Femur (tissue), 1 donor: ENCODE results near the gene THOC1.

ENCODE experiments used
- DNase-seq: peaks from one replicate; pipeline ENCODE4 v3.0.0-alpha.2; 2017

THOC1 gene

DNA sequence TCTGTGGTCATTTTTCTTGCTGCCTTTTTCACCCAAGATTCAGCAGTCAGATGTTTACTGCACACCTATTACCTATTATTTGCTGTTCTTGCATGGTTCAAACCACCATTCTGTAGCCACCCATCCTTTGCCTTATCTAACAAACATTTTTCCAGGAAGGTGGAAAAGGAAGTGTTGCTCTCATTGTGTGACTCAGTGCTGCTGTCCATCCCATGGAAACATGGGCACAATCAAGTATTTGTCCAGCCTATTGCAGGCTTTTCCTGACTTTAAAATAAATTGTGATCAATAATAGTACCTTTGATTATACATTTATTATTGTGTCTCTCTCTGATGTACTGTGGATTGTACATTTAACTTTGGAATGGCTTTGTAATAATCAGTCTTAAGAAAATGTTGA is 56.3 kb downstream of the THOC1 start:
- DNase-seq = no peak

DNA sequence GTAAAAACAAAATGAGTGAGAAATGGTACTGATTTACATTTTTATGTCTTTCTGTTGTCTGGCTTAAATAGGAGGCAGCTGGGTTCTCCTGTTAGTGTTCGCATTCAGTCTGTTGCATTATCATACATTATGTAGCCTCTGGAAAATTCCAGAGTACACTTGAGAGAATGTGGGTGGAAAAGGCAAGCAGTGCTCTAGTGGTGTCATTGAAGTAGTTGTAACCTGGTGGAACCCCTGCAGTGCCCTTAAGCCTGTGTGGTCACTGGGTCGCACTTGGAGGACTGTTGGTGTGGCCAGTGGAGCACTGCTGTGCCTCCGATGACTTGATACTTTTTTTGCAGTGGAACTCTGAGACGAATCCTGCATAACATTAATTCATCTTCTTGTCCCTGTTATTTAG is 57.1 kb downstream of the THOC1 start:
- DNase-seq = no peak

DNA sequence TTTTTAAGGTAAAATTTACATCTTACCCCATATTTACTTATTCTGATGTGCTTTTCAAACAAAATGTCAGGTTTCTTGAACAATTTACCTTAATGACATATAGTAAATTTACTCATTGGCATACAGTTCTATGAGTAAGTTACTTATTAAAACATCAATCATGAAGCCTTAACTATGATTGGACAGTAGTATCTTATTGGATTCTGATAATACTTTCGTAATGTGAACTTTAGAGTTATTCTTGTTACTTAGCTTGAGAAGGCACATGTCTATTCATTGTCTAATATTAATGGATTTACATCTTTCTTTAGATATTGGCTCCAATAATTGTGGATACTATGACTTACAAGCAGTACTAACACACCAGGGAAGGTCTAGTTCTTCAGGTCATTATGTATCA is 57.8 kb downstream of the THOC1 start:
- no peak for DNase-seq

DNA sequence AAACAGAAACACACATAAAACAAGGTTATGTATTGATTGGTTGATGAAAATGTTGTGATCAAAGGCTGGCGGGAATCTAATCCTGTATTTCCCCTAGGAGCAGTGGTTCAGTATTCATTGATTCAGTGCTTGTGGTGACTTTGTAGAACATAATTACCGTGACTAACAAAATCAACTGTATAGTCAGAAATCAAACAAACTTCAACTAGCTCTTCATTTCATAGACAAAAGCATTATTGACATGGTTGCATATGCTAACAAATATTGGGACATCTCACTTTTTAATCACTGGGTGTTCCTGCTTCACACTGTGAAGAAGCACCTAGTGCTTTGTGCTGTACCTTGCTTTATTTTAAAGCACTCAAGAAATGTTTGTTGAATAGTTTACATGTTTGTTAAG is 68.1 kb downstream of the THOC1 start:
- no peak for DNase-seq

DNA sequence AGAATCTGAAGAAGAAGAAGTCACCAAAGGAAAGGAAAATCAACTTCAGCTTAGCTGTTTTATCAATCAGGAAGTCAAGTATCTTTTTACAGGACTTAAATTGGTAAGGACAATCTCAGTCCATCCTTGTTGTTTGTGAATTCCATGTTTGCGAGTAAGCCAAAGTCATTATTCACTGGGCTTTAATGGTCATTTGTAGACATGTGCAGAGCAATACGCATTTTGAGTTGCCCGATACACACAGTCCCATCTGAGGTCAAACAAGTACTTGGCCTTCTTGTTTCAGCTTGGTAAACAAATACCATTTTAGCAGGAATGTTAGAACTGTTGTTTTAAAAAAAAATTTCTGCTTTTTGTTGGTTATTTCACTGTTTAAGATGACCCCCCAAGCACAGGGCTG is 68.6 kb downstream of the THOC1 start:
- DNase-seq = no peak

DNA sequence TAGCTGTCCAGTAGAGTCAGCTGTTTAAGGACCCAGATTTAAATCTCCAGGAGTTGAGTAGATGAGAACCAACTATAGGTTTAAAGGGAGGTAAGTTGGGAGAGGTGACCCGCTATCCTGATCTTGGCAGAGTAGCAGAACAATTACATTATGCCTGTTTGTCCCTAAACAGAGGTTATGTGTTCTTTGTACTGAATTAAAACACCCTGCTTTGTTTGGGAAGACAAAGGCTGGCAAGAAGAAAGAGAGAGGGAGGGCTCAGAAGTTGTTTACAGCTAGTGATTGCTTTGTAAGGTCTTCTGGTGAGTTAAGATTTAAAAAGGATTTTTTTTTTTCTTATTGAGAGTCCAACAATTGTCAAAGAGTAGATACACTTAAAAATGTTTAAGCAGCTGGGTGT is 72.2 kb downstream of the THOC1 start:
- no peak for DNase-seq

DNA sequence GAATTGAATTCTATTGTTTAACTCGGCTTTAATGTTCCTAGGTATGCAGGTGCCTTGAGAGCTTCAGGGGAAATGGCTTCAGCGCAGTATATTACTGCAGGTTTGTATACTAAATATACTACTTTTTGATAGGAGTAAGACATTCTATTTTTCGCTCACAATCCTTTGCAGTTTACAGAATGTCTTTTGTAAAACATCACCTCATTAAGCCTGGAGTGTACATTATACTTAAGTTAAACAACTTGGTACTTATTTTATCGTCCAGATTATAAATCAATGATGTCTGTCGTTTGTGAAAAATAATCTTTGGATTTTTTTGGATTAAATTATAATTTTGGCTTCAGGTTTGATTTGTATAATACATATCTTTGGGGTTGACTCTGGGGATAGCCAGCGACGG is 75.0 kb downstream of the THOC1 start:
- no peak for DNase-seq

DNA sequence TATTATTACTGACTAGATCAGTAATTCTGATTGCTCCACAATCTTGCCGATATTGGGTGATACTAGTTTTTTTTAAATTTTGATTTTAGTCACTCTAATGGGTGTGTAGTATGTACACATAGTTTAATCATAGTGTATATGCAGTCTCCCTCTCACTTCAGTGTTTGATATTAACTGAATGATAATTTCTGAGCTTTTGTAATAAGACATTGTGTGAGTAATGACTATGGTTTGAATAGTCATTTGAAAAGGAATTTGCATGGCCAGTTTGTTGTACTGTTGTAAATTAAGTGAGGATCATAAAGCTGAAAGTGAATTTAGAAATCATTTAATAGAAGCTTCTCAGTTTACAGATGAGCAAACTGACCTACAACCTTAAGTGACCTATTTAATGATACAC is 76.1 kb downstream of the THOC1 start:
- no peak for DNase-seq

DNA sequence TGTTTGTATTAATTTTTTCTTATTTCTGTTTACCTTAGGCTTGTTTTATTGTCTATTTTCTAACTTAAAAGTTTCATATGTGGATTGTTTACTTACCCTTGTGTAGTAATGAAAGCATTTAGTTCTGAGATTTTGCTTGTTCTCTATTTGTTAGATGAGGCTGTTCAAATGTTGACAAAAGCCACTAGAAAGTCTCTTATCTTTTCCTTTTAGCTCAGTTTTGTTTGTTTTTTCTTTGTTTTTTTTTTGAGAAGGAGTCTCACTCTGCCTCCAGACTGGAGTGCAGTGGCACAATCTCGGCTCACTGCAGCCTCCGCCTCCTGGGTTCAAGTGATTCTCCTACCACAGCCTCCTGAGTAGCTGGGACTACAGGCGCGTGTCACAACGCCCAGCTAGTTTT is 78.6 kb downstream of the THOC1 start:
- no peak for DNase-seq

DNA sequence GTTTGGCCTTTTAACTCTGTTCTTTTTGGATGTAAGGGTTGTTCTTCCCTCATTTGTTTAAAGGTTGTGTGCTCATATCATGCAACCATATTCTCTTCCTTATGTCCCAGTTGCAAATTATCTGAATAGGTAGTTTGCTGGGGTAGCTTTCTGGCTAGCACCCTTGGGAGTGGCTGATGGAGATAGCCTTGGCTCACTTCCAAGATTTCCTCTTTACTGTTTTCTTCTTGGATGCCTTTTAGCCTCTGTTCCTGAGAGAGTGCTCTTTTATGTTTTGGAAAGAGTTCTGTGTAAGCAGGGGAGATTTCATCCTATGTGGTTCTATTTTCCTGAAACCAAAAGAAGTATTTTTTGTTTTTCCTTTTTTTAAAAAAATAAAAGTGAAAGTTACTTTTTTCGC is 84.1 kb downstream of the THOC1 start:
- no peak for DNase-seq

DNA sequence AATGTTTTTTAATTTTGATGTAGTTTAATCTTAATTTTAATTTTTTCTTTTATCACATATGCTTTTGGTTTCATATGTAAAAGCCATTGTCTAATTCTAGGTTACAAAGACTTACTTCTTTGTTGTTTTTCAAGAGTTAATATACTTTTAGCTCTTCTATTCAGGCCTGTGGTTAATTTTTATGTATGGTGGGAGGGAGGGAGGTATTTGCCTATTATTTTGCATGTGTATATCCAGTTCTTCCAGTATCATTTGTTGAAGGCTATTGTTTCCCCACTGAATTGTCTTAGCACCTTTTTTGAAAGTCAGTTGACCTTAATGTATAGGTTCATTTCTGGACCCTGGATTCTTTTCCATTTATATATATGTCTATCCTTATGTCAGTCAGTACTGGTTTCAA is 86.1 kb downstream of the THOC1 start:
- DNase-seq = no peak

DNA sequence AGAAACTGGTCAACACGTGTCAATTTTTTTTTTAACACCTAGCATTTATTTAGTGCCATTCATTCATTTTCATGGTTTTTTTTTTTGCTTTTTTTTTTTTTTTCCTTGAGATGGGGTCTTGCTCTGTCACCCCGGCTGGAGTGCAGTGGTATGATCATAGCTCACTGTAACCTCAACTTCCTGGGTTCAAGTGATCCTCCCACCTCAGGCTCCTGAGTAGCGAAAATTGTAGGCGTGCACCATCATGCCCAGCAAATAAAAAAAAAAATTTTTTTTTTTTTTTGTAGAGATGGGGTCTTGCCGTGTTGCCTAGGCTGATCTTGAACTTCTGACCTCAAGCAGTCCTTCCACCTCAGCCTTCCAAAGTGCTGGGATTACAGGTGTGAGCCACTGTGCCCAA is 88.3 kb downstream of the THOC1 start:
- no peak for DNase-seq

DNA sequence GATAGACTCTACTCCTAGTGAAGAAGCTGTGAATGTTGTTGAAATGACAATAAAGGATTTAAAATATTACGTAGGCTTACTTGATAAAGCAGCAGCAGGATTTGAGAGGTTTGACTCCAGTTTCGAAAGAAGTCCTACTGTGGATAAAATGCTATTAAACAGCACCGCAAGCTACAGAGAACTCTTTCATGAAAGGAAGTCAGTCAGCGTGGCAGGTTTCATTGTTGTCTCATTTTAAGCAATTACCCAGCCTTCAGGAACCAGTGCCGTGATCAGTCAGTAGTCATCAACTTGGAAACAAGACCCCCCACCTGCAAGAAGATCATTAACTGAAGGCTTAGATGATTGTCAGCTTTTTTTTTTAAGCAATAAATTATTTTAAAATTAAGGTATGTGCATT is 95.5 kb downstream of the THOC1 start:
- DNase-seq = no peak
